T-helper 22 cell (primary cell): ENCODE measurements around the gene NXPH3.

Experiments
- DNase-seq: peaks from one replicate; pipeline ENCODE4 v3.0.0-alpha.2; 2020; ENCODE audit warnings: low read depth

The NXPH3 gene

DNA sequence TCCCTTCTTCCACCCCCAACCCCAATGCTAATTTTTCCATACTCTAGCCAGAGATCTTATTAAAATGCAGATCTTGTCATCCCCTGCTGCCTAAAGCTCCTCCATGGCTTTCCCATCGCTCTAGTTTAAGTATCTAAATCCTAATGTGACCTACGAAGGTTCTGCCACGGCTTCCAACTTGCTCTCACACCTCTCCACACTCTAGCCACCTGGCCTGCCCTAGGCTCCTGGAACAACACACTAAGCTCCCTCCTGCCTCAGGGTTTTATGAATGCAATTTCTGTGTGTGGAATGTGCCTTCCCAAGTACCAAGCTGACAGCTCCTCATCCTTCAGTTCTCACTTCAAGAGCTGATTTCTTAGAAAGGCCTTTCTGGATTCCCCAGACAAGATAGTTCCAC is 16.6 kb downstream of the NXPH3 start:
- no peak for DNase-seq

DNA sequence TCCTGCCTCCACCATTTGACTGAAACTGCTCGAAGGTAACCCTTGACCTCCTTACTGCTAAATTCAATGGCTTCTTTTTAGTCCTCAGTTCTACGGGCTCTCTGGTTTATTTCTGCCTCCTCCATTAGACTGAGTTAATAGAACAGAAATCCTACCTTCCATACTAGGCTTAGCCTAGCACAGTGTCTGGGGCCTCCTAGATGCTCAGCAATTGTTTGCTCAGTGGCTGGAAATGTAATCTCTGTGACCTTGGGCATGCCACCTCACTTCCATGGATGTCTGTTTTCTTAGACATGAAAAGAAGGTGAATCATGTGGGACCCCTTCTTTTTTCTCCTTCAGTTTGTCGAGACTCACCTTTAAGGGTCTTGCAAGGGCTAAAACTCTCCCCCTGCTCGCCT is 19.7 kb downstream of the NXPH3 start:
- DNase-seq: no peak

DNA sequence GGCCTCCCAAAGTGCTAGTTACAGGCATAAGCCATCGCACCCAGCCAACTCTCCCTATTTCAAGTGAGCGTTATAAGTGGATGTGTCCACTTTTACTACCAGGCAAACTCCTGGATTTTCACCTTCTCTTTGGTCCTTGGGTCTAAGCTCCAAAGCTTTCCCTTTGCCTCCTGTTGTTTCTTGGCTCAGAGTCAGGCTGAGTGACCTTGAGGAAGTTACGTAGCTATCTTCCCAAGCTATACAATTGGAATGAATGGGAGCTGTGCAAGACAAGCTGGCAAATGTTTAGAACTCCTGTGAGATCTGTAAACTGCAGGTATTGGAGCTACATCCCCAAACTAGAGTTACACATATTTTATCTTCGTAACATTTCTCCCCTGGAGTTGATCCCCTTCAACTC is 20.3 kb downstream of the NXPH3 start:
- no peak for DNase-seq

DNA sequence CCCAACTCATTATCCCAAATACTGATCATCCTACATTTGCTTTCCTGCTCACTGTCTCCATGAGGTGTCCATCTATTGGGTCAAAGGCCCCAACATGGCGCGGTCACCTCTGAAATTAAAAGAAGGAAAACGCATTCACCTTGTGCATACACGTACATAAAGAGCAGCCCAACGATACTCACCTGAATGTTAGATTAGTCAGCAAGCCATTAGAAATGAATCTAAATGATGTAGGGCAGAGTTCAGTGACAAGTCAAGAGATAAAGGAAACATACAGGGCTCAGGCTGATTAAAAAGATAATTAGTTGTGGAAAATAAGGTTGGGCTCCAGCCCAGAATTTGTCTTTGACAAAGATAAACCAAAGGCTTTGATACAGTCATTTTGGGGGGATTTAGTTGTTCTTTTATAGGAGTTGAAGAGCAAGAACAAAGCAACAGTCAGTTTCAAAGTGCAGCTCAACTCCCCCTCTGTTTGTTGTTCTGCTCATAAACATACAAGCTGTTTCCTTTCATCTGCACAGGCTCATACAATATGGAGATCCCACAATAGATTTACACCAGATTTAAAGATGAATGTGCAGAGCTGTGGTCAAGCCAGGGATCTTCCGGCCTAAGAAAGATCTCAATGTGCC is 21.1 kb downstream of the NXPH3 start:
- no peak for DNase-seq

DNA sequence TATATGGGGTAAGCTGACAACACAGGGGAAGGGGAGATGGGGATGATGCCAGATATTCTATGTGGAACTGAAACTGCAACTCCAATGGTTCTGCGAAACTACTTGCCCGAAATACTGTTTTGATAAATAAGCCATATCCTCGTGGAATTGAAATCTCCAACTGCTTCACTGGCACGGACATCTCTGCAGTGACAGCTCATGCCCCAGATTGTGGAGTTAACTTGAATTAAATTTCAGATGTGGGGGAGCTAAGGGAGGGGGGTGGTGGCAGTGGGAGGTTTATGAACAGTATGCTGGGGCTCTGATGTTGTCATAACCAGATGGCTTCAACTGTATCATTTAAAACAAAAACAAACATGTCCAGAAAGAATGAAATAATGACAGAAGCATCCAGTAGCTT is 21.8 kb downstream of the NXPH3 start:
- DNase-seq: no peak

DNA sequence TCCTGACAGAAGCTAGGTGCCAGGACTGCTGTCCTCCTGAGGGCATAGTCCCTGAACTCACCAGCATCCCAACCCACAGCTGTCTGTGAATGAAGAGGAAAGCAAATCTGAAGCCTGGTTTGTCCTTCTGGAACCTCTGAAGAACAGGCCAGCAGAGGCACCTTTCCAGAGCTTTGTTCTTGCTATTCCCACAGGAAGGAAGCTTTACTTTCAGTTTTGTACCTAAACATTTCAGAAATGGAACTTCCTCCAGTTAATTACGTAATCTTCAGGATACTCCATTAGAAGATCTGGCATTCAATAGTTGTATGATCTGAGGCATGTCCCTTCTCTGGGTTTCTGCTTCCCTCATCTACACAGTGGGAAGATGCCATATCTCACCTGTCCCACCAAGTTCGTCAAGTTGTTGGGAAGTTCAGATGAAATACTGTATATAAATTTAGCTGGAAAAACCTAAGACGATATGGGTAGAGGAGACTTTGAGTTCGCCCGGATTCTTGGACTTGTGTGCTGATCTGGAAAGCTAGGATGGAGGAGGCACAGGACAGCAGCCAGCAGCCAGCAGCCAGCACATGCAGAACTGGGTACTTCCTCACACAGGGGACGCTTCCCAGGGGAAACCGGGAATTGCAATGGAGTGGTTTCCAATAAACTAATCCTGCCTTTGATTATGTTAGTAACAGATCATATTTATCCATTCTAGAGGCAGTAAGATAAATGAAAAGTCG is 22.4 kb downstream of the NXPH3 start:
- DNase-seq: no peak

- no peak for DNase-seq
Observed at GRCh38 chr17:49598918-49599317, 23.2 kb downstream of the NXPH3 start.

- DNase-seq: no peak
Observed at GRCh38 chr17:49600949-49601348, 25.3 kb downstream of the NXPH3 start.

- DNase-seq: no peak
Observed at GRCh38 chr17:49602783-49603182, 27.1 kb downstream of the NXPH3 start.

DNA sequence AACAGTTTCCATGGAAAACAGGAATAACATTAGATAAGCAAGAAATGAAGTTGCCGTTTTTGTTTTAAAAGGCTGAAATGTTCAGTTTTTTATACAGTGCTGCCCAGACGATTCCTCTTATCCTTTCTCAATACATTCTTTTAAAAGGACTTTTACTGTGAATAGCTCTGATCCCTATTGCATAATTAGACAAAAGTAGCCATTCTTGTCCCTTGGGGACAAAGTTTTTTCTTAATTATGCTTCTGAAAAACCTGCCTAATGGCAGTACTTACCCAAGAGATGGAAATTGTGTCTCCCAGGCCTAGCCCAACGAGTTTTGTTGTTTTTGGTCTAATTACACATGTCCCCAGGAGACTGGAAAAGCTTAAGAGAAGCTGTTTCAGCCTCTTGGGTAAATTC is 27.6 kb downstream of the NXPH3 start:
- DNase-seq: no peak

- no peak for DNase-seq
Observed at GRCh38 chr17:49603720-49604119, 28.0 kb downstream of the NXPH3 start.

- DNase-seq: no peak
Observed at GRCh38 chr17:49604314-49604869, 28.7 kb downstream of the NXPH3 start.

DNA sequence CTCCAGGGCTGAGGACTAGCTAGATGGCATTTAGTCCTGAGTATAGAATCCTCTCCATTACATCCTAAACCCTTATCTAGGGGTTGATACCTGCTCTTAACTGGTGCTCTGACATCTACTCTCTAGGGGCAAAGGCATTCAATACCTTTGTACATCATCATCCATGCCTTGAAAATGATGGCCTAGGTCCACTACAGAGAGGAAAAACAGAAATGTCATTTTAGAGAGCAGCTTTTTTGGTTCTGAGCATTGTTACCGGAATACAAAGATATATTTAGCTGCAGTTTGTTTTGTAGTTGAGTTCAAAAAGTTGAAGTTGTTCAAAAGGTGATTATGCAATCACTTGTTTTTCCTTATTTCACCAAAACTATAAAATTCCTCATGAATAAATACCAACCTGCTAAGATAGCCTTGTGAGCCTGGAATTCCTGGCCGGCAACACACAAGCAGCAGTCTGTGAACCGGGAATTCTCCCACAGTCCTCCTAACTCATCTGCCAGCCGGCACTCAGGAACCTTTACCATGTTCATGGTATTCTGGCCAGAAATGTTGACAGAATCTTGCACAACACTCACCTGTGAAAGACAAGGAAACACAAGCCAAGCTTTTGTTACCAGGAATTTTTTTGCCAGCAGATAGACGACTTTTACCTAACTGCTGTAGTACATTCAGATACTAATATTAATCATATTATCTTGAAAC is 35.4 kb downstream of the NXPH3 start:
- DNase-seq: no peak

- DNase-seq: no peak
Observed at GRCh38 chr17:49612726-49613125, 37.1 kb downstream of the NXPH3 start.

- DNase-seq: no peak
Observed at GRCh38 chr17:49613182-49613800, 37.6 kb downstream of the NXPH3 start.

DNA sequence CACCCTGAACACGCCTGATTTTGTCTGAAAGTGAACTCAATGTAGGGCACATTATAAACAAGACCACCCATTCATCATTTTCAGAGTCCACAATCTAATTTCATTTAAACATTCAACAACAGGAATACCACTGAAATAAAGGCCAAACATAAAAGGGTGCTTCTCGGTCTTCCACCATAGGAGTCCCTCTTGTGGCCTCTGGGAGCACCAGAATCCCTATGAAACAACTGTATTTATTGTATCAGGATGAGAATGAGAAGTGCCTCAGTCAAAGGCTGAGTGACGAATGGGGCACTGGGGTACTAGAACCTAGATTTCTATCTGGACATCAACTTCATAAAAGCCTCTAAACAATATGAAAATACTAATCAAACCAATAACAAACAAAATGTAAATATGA is 40.4 kb downstream of the NXPH3 start:
- DNase-seq: no peak

- DNase-seq: no peak
Observed at GRCh38 chr17:49616601-49617131, 41.0 kb downstream of the NXPH3 start.

DNA sequence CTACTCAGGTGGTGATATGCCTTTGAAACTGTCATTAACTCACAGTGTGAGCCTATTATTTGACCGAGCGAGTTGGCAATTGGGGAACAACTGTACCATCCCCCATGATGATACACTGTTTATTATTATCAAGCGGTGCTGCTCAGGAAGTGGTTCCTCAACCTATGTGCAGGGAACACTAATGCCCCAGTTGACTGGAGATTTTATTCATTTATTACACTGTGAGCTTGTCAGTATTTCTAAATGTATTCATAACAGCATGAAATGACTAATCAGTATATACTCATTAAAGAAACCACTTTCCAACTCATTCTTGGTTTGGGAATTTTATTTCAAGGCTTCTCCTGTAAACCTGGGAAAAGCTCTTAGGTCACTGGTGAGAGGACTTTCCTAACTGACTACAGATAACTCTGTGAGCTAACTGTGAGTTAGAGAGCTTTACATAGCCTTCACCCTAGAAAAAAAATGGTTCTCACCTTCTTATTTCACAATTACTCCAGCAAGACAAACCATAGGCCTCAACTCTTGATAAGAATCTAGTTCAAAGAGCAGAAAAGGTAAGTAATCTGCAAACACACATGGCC is 42.4 kb downstream of the NXPH3 start:
- no peak for DNase-seq

DNA sequence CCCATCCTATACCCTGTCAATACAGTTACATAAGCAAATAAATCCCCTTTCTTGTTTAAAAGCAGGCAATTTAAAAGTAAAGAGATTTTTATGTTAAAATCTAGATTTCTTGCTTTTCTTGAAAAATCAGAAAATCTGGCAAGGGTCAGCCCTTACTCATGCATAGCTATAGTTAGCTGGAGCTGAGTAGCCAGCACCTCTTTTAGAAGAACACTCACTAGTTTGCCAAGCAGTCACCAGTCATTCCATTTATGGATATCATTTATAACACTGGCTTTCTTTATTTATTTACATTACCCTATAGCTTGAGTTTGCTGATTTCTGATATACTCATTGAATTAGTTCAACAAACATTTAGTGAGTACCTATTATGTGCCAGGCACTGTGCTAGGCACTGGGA is 45.7 kb downstream of the NXPH3 start:
- no peak for DNase-seq

- DNase-seq: no peak
Observed at GRCh38 chr17:49621946-49622529, 46.4 kb downstream of the NXPH3 start.

DNA sequence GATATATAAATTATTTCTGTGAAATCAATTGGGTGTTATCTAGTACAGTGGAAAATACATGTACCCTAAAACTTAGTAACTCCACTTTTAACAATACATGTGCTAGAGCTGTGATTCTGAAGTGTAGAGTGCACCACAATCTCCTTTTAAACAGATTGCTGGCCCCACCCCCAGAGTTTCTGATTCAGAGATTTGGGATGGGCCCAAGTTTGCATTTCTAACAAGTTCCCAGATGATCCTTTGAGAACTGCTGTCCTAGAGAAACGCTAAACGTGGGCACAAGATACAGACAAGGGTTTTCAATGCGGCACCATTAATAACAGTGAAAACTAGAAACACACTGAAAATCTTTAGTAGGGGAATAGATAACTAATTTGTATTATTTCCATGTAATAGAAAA is 49.2 kb downstream of the NXPH3 start:
- DNase-seq: no peak

DNA sequence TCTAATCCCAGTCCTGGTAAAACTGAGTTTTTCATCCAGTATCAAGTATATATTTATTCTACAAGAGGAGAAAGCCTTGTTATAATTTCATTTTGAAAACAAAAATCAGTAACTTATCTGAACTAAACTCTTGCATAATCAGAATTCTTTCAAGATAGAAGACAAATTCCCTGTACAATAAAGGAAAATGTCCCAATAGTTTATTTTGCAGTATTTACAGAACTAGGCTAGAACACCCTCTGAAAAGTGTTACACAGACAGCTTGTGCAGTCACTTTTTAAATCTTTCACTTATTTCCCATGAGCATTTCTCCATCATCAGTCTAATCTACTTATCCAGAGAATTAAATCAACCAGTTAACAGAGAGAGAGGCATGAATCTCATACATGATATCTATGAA is 53.8 kb downstream of the NXPH3 start:
- no peak for DNase-seq
